HL-60/S4 treated with phorbol 12-myristate 13-acetate at 8.2 ng/mL for 4 days and 3 days (cell line): Measurements from ENCODE around the gene DIS3L2.

Experiments used
- in situ Hi-C: fragments of 300-500 bp; cut with MboI; formaldehyde crosslinking; loops from 2 replicates; pipeline ENCODE4 v1.15.0; 2022; ENCODE audit warnings: low sequenced_read_pairs

DIS3L2 gene

GRCh38 chr2:231942180-231942579 is 19.3 kb upstream of the DIS3L2 start:
- in situ Hi-C loops = loop anchor here (25.0 kb wide), 1 partner anchor 195 kb away; no protein-coding TSS in a partner anchor

GRCh38 chr2:231946241-231946814 is 15.2 kb upstream of the DIS3L2 start:
- in situ Hi-C loops = loop anchor here (25.0 kb wide), 1 partner anchor 191 kb away; no protein-coding TSS in a partner anchor

- in situ Hi-C loops = loop anchor here (25.0 kb wide), 1 partner anchor 190 kb away; no protein-coding TSS in a partner anchor
Measured at GRCh38 chr2:231947112-231947511, 14.4 kb upstream of the DIS3L2 start.

- in situ Hi-C loops = loop anchor here (25.0 kb wide), 1 partner anchor 190 kb away; no protein-coding TSS in a partner anchor
Measured at GRCh38 chr2:231947694-231948093, 13.8 kb upstream of the DIS3L2 start.

DNA sequence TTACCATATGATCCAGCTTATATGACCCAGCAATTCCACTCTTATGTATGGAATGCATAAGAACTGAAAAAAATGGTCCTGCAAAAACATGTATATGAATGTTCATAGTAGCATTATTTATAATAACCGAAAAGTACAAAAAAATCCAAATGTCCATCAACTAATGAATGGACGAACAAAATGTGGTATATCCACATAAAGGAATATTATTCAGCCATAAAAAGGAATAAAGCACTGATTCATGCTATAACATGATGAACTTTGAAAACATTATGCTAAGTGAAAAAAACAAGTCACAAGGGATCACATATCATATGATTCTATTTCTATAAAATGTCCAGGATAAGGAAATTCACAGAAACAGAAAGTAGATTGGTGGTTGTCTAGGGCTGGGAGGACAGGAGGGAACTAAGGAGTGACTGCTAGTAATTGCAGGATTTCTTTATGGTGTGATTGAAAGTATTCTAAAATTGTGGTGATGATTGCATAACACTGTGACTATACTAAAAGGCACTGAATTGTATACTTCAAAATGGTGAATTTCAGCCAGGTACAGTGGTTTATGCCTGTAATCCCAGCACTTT is 10.0 kb upstream of the DIS3L2 start:
- in situ Hi-C loops = no loop called here

DNA sequence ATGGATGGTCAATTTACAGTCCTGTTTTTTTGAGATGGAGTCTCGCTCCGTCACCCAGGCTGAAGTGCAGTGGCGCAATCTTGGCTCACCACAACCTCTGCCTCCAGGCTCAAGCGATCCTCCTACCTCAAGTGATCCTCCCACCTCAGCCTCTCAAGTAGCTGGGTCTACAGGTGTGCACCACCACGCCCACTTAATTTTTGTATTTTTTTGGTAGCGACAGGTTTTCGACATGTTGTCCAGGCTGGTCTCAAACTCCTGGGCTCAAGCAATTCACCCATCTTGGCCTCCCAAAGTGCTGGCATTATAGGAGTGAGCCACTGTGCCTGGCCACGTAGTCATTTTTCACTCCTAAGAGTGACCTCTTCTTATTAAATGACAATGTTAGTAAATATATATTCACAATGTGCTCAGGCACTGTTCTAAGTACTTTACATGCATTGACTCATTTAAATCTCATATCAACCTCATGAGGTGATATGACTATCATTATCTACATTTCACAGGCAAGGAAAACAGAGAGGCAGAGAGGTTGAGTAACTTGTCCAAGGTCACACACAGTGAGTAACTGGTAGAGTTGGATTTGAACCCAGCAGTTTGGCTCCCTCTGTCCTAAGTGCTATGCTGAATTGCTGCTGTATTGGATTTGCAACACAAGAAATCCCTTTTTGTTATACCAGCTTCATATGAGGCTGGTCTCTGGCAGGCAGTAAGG is 5.6 kb upstream of the DIS3L2 start:
- in situ Hi-C loops = no loop called here

DNA sequence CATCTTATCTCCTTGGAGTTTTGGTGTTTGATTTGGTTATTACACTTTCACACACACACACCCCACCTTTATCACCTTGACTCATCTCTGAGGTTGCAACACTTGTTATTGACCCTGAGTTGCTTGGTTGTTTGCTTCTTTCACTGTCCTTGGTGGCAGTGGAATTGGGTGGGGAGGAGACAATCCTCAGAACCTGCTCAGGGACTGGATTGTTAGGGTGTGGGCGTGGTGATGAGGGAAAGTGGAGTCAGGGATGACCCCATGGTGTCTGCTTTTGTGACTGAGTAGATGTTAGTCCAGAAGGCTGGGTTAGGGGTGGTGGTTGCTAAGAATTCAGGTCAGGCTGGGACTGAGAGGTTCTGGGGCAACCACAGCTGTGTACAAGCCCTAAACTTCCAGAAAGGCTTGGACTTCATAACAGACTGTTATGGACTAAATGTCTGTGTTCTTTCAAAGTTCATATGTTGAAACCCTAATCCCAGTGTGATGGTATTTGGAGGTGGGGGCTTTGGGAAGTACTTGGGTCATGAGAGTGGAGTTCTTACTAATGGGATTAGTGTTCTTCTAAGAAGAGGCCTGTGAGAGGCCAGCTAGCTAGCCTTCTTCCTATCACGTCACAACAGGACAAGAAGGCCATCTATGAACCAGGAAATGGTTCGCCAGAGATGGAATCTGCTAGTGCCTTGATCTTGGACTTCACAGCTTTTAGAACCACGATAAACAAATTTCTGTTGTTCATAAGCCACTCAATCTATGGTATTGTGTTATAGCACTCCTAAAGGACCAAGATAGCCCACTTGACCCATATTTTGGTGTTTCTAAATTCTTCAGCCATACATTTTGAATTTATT is 3.4 kb upstream of the DIS3L2 start:
- in situ Hi-C loops = no loop called here

- in situ Hi-C loops = no loop called here
Measured at GRCh38 chr2:231960810-231961348, 634 bp upstream of the DIS3L2 start.

DNA sequence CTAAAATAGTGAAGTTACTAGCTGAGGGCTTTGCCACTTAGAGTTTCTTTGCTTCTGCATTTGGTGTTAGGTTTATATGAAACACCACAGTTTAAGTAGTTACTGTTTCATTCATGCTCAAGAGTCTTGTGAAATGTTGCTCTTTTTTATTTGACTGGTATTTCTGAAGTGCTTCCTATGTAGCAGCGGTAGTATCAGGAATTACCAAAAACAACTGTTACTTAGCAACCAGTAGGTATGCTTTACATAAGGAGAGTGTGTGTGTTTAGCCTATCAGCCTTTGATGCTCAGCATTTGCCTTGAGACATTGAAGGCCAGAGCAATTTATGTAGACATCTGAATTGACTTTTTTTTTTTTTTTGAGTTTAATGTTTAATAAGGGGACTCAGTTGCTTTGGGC is 3.6 kb downstream of the DIS3L2 start:
- in situ Hi-C loops = no loop called here

DNA sequence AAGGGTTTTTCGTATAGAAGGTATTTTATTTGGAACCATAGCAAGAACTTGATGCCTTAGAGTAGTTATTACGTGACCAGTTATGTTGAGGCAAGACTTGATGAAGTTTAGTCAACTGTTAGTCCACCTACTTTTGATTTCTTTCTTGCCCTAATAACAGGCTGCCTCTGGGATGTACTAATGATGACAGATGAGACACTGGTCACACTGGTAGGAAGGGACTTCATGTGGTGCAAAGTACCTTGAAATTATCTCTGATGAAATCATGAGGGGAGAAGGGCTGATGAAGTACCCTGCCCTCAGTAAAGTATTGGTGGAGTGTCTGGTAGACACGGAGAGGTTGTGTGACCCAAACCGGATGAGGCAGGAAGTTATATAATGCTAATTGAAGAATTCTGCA is 5.4 kb downstream of the DIS3L2 start:
- in situ Hi-C loops = no loop called here

GRCh38 chr2:231968820-231969219 is 7.3 kb downstream of the DIS3L2 start:
- in situ Hi-C loops = no loop called here

GRCh38 chr2:231970461-231970860 is 8.9 kb downstream of the DIS3L2 start:
- in situ Hi-C loops = no loop called here

GRCh38 chr2:231975001-231975400 is 13.5 kb downstream of the DIS3L2 start:
- in situ Hi-C loops = no loop called here

DNA sequence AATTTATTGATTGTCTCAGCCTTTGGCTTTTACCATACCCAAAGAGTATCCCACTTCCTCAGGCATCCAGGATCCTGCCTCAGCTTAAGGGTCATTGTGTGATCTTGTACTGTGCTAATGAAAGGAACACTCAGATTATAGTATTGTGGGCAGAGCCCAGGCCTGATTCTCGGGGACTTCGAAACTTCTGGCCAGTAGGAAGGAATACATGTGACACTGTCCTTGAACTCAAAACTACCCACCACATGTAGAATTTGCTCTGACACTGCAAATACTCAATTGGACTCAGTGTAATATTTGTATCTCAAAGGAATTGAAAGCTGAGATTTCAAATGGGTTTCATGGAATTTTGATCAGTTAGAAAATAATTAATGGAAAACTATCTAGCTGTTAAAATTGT is 15.9 kb downstream of the DIS3L2 start:
- in situ Hi-C loops = no loop called here

DNA sequence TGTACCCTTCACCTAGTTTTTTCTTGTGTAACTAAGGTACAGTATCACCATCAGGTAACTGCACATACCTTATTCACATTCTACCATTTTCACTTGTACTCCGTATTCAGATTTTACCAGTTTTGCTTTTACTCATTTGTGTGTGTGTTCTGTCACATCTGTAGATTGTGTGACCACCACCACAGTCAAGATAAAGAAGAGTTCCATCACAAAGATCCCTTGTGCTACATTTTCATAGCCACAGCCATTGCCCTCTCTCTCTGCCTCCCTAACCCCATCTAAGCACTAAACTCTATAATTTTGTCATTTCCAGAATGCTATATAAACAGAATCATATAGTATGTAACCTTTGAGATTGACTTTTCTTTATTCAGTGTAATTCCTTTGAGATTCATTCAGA is 23.5 kb downstream of the DIS3L2 start:
- in situ Hi-C loops = no loop called here

DNA sequence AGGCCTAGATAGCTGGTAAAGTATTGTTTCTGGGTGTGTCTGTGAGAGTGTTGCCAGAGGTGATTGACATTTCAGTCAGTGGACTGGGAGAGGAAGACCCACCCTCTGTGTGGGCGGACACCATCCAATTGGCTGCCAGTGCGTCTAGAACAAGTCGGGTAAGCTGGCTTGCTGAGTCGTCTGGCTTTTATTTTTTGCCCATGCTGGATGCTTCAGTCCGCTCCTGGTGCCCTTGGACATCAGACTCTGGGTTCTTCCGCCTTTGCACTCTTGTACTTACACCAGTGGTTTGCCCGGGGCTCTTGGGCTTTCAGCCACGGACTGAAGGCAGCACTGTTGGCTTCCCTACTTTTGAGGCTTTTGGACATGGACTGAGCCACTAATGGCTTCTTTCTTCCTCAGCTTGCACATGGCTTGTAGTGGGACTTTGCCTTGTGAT is 24.3 kb downstream of the DIS3L2 start:
- in situ Hi-C loops = no loop called here

DNA sequence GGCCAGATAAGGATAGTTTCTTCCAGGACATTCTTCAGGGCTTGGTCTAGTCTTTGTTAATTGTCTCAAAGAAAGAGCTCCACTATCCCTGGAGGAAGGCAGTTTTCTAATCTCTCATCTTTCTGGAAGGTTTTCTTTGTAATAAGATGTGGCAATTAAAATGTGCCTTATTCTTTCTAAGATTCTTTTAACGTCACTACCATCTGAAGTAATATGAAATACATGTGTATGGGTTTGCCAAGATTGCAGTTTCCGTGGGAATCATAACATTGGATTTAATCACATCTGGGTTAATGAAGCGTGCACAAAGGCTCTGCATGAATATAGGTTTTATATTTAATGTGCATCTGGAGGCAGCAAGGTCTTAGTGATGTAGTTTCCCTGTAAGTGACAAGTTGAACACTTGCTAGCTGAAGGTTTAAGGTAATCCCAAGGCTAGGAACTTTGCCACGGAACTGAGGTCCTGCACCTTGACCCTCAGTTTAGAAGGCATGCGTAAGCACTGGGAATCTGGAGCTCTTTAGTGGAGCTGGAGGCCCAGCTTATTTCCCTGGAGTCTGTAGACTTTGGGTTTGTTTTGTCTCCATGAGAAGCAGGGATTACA is 25.7 kb downstream of the DIS3L2 start:
- in situ Hi-C loops = no loop called here

GRCh38 chr2:231988179-231988866 is 26.8 kb downstream of the DIS3L2 start:
- in situ Hi-C loops = no loop called here

- in situ Hi-C loops = no loop called here
Measured at GRCh38 chr2:231991664-231992063, 30.2 kb downstream of the DIS3L2 start.

DNA sequence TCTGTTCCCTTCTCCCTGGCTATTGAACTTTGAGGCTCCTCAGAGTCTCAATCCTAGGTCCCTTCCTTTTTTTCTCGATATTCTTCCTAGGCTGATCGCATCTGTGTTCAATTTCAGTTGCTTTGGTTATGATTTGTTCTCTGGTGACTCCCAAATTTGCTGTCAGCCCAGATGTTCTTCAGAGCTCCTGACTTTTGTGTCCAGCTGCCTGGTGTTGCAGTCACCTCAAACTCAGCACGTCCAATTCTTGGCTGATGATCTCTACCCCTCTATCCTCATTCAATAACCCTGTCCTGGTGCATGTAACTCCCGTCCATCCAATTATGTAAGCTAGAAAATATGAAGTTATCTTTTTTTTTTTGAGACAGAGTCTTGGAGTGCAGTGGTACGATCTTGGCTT is 31.4 kb downstream of the DIS3L2 start:
- in situ Hi-C loops = no loop called here
